HG03066 (cell line): ENCODE data around the gene NBR1.
"Not testable (repeated sequence)": the region's sequence is repeated elsewhere in the genome, so short reads cannot be mapped to it uniquely, and the experiment has no call there.

Experiments used
- ATAC-seq: cut with Tn5 transposase; IDR thresholded peaks from one replicate; pipeline ENCODE4 v1.9.1; 2021; ENCODE audit warnings: low read depth; ENCODE audit not compliant: unreplicated experiment

Gene NBR1

GRCh38 chr17:43240596-43241352, 69.8 kb downstream of the NBR1 start:
- not testable (repeated sequence) for ATAC-seq

GRCh38 chr17:43246456-43246855, 75.4 kb downstream of the NBR1 start:
- not testable (repeated sequence) for ATAC-seq
